Neural progenitor cell (in vitro differentiated cells): Measurements from ENCODE around the gene TMEM117. TPM values are rescaled to one million over a fixed set of nuclear protein-coding genes. Genes with fewer than 3 reads are reported as not detected.

Source experiments
- DNase-seq: peaks from one replicate; pipeline ENCODE4 v3.0.0-alpha.2; 2016; ENCODE audit warnings: low spot score
- H2AFZ ChIP-seq: fragments of 200-600 bp; sonication (generic); replicated peaks from 2 replicates; pipeline ENCODE4 v1.6.1; 2016; ENCODE audit warnings: antibody characterized with exemption
- H3F3A ChIP-seq: fragments of 200-600 bp; sonication (generic); 2 replicates; pipeline ENCODE4 v1.6.1; 2016; ENCODE audit warnings: antibody characterized with exemption, low read depth
- H3K27ac ChIP-seq: fragments of 200-600 bp; sonication (generic); 2 replicates; pipeline ENCODE4 v1.5.1; 2016; ENCODE audit warnings: mild to moderate bottlenecking
- H3K27me3 ChIP-seq: fragments of 200-600 bp; sonication (generic); 2 replicates; pipeline ENCODE4 v1.6.1; 2016; ENCODE audit warnings: mild to moderate bottlenecking, moderate library complexity
- H3K36me3 ChIP-seq: fragments of 200-600 bp; sonication (generic); 2 replicates; pipeline ENCODE4 v1.5.1; 2016
- H3K4me1 ChIP-seq: fragments of 200-600 bp; sonication (generic); 2 replicates; pipeline ENCODE4 v1.6.1; 2016; ENCODE audit warnings: mixed run types
- H3K4me2 ChIP-seq: fragments of 200-600 bp; sonication (generic); 2 replicates; pipeline ENCODE4 v1.6.1; 2016
- H3K4me3 ChIP-seq: fragments of 200-600 bp; sonication (generic); 2 replicates; pipeline ENCODE4 v1.5.1; 2016
- H3K79me2 ChIP-seq: fragments of 200-600 bp; sonication (generic); 2 replicates; pipeline ENCODE4 v1.6.1; 2016; ENCODE audit warnings: low read depth
- H3K9ac ChIP-seq: fragments of 200-600 bp; sonication (generic); 2 replicates; pipeline ENCODE4 v1.6.1; 2016
- H3K9me3 ChIP-seq: fragments of 200-600 bp; sonication (generic); 2 replicates; pipeline ENCODE4 v1.5.1; 2016; ENCODE audit warnings: low read depth
- H4K20me1 ChIP-seq: fragments of 200-600 bp; sonication (generic); 2 replicates; pipeline ENCODE4 v1.6.1; 2016; ENCODE audit warnings: low read depth
- H3K27ac Mint-ChIP-seq: 3 replicates; pipeline ENCODE4 v1.8.0; 2021; ENCODE audit warnings: mixed read lengths
- H3K27me3 Mint-ChIP-seq: 2 replicates; pipeline ENCODE4 v1.8.0; 2022; ENCODE audit warnings: low read depth, mild to moderate bottlenecking, inconsistent platforms, moderate library complexity, mixed read lengths; ENCODE audit not compliant: insufficient read depth
- H3K36me3 Mint-ChIP-seq: 3 replicates; pipeline ENCODE4 v1.8.0; 2021; ENCODE audit warnings: mixed read lengths
- H3K4me1 Mint-ChIP-seq: 3 replicates; pipeline ENCODE4 v1.8.0; 2021; ENCODE audit warnings: mixed read lengths
- H3K4me3 Mint-ChIP-seq: 3 replicates; pipeline ENCODE4 v1.8.0; 2021; ENCODE audit warnings: mild to moderate bottlenecking, moderate library complexity, mixed read lengths
- H3K9me3 Mint-ChIP-seq: 3 replicates; pipeline ENCODE4 v1.8.0; 2020; ENCODE audit warnings: mixed read lengths
- EZH2 ChIP-seq: fragments of 200-600 bp; sonication (generic); IDR thresholded peaks from 2 replicates; pipeline ENCODE4 v1.6.1; 2017; ENCODE audit warnings: antibody characterized with exemption, mild to moderate bottlenecking, moderate library complexity
- EZH2phosphoT487 ChIP-seq: fragments of 200-600 bp; sonication (generic); IDR thresholded peaks from 2 replicates; pipeline ENCODE4 v1.6.1; 2017; ENCODE audit warnings: antibody characterized with exemption
- total RNA-seq: library from RNA; depleted of rRNA; stranded (reverse); fragments of >200 nt; gene quantifications from 2 replicates; pipeline ENCODE4 v1.2.3, GENCODE V29; 2015; ENCODE audit warnings: low replicate concordance
- TF ChIP-seq, protein P1 (sequence below): fragments of 200-600 bp; sonication (generic); IDR thresholded peaks from 2 replicates; pipeline ENCODE4 v1.5.1; 2017; ENCODE audit warnings: antibody characterized with exemption, mild to moderate bottlenecking

TMEM117 gene
- total RNA-seq, 1 donor from 2014 or later, result 1.6 TPM

DNA sequence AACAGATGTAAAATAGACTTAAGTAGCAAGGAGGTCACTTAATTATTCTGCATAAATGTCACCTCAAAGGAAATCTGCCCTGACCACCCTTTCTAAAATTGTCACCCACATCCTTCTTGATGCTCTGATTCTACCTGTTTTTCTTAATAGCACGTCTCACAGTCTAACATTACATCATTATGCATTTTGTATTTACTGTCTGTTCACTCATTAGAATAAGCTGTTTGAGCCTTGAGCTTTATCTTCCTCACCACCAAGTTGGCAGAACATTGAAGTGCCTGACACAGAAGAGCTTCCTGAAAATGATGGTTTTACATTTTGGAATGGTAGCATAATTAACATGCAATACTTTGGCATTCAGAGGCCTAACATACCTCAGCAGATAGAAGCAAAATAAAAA is 8.8 kb upstream of the TMEM117 start:
- Histone ChIP-seq H3K36me3 (no peaks in the 10 kb centered on the region), H3K9ac (no peak overlapping the region), H3K79me2 (no peaks in the 10 kb centered on the region), H3K4me2 (no peak overlapping the region), H4K20me1 (no peaks in the 10 kb centered on the region), H3F3A (no peaks in the 10 kb centered on the region), H2AFZ (no peak overlapping the region), H3K4me3 (no peak overlapping the region), H3K27me3 (no peaks in the 10 kb centered on the region), H3K4me1 (no peaks in the 10 kb centered on the region), H3K9me3 (no peaks in the 10 kb centered on the region), H3K27ac (no peak overlapping the region)
- Mint-ChIP-seq H3K4me3 (no peak overlapping the region), H3K9me3 (no peaks in the 10 kb centered on the region), H3K36me3 (no peaks in the 10 kb centered on the region), H3K4me1 (no peaks in the 10 kb centered on the region), H3K27me3 (no peaks in the 10 kb centered on the region), H3K27ac (no peak overlapping the region)
- TF ChIP-seq, protein P1, sequence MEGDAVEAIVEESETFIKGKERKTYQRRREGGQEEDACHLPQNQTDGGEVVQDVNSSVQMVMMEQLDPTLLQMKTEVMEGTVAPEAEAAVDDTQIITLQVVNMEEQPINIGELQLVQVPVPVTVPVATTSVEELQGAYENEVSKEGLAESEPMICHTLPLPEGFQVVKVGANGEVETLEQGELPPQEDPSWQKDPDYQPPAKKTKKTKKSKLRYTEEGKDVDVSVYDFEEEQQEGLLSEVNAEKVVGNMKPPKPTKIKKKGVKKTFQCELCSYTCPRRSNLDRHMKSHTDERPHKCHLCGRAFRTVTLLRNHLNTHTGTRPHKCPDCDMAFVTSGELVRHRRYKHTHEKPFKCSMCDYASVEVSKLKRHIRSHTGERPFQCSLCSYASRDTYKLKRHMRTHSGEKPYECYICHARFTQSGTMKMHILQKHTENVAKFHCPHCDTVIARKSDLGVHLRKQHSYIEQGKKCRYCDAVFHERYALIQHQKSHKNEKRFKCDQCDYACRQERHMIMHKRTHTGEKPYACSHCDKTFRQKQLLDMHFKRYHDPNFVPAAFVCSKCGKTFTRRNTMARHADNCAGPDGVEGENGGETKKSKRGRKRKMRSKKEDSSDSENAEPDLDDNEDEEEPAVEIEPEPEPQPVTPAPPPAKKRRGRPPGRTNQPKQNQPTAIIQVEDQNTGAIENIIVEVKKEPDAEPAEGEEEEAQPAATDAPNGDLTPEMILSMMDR, result no peak
- no peak for TF ChIP-seq EZH2phosphoT487
- no peak for TF ChIP-seq EZH2
- DNase-seq, result no peak

DNA sequence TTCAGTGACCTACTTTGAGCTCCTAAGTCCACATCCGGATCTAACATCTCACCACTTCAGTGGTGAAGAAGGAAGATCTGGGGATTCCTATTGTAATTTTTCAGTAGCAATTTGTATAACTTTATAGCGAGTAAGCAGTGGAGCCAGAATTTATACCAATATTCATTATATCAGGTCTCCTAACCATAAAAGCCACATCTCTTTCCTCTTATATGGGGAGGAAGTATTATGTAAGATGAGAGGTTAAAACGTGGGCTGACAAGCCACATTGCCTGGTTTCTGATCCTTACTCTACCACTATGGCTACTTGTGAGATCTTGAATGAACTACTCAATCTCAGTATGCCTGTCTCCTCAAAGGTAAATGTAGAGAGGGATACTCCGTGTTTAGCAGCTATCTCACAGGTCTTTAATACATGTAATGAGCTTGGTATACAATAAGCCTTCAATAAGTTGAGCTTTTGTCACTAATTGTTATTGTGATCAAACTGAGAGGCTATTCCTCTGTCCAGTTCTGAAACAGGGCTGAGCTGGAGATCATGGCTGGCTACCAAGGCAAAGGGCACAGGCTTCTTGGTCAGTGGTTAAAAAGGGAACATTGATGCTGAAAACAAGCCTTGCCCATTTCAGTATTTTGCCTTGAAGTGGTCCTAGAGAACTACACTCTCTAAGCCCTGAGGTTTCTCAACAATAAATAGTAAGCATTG is 3.3 kb upstream of the TMEM117 start:
- no peaks in the 10 kb centered on the region for H3K9me3 Mint-ChIP-seq
- H3K36me3 Mint-ChIP-seq, result no peaks in the 10 kb centered on the region

DNA sequence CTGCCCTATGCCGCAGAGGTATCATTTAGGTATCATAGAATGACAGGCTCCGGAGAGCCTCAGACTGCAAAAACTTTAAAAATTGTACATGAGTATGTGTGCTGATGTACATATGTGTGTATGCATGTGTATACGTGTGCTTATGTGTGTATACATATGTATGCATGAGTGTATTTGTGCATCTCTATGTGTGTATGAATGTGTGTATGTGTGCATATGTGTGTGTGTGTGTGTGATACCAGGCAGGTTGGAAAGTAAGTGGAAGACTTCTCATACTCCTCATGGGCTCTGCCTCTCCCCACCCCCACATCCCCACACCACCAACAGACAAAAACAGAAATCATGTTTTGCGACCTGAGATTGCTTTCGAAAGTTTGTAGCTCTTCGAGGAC is 621 bp upstream of the TMEM117 start:
- Histone ChIP-seq H3K4me2 (peak overlapping the region; percentile 99), H3K4me3 (peak overlapping the region; percentile 81), H3K9me3 (no peaks in the 10 kb centered on the region), H3K27me3 (peaks cover 56% of the 10 kb centered on the region), H3K9ac (no peak overlapping the region), H3K27ac (no peak overlapping the region), H2AFZ (peak overlapping the region; percentile 99), H3K79me2 (no peaks in the 10 kb centered on the region), H4K20me1 (no peaks in the 10 kb centered on the region), H3K36me3 (no peaks in the 10 kb centered on the region), H3K4me1 (no peaks in the 10 kb centered on the region), H3F3A (peaks cover 6% of the 10 kb centered on the region)
- Mint-ChIP-seq H3K4me1 (peaks cover 11% of the 10 kb centered on the region), H3K9me3 (no peaks in the 10 kb centered on the region), H3K27me3 (peaks cover 9% of the 10 kb centered on the region), H3K36me3 (no peaks in the 10 kb centered on the region), H3K27ac (peak overlapping the region; percentile 10), H3K4me3 (peak overlapping the region; percentile 86)
- no peak for DNase-seq
- TF ChIP-seq, protein P1, result no peak
- TF ChIP-seq EZH2, result no peak
- TF ChIP-seq EZH2phosphoT487, result no peak

More for the DNA sequence above, 3.3 kb upstream of the TMEM117 start:
- Mint-ChIP-seq H3K4me3 (no peak overlapping the region), H3K27me3 (peaks cover 9% of the 10 kb centered on the region), H3K4me1 (peaks cover 11% of the 10 kb centered on the region), H3K27ac (no peak overlapping the region)
- H2AFZ ChIP-seq, result no peak overlapping the region
- peaks cover 45% of the 10 kb centered on the region for H3K27me3 ChIP-seq
- H3K4me1 ChIP-seq, result no peaks in the 10 kb centered on the region
- TF ChIP-seq, protein P1, result no peak
- TF ChIP-seq EZH2phosphoT487 (no peak), EZH2 (no peak)
- H3K27ac ChIP-seq, result no peak overlapping the region
- no peaks in the 10 kb centered on the region for H4K20me1 ChIP-seq
- H3K36me3 ChIP-seq, result no peaks in the 10 kb centered on the region
- no peak overlapping the region for H3K9ac ChIP-seq
- H3F3A ChIP-seq, result peaks cover 6% of the 10 kb centered on the region
- no peak overlapping the region for H3K4me3 ChIP-seq
- H3K9me3 ChIP-seq, result no peaks in the 10 kb centered on the region
- H3K79me2 ChIP-seq, result no peaks in the 10 kb centered on the region
- no peak overlapping the region for H3K4me2 ChIP-seq
- DNase-seq, result no peak
